ENCODE results near the gene CDH23. TPM values are rescaled to one million over a fixed set of nuclear protein-coding genes. Genes with fewer than 3 reads are reported as not detected.

Gene CDH23
- total RNA-seq, 4 donors from 2014 or later = 14.4 to 29.6 (median 19.7) TPM

GRCh38 chr10:71432101-71432905 is 35.6 kb downstream of the CDH23 start:
- no peaks in the 10 kb centered on the region for H3K9me3 ChIP-seq
- no peak for TF ChIP-seq CTCF (IDR thresholded peaks at IDR 0.05)
- no peak for TF ChIP-seq POLR2A (IDR thresholded peaks at IDR 0.05; ENCODE audit: low read depth)
- TF ChIP-seq POLR2AphosphoS5 (IDR thresholded peaks at IDR 0.05) = no peak
- TF ChIP-seq EP300 (IDR thresholded peaks at IDR 0.05) = no peak
- WGBS = 81% methylated on average over 15 of the region's 15 CpGs
- H3K27ac ChIP-seq (replicated peaks in 1 of 4) = no peak overlapping the region
- intact Hi-C loops (cut with DNase I) = no loop called here
- no peak for DNase-seq (ENCODE audit: extremely low spot score)
- peaks cover 9 to 29% (median 21%) of the 10 kb centered on the region in 4 donors for H3K4me1 ChIP-seq
- H3K4me3 ChIP-seq = no peak overlapping the region
- no peaks in the 10 kb centered on the region for H3K27me3 ChIP-seq
- no peaks in the 10 kb centered on the region for H3K36me3 ChIP-seq

GRCh38 chr10:71432956-71433767 is 36.4 kb downstream of the CDH23 start:
- no peak overlapping the region for H3K4me3 ChIP-seq
- no peak for DNase-seq (ENCODE audit: extremely low spot score)
- 89% methylated on average over 10 of the region's 11 CpGs for WGBS
- H3K27ac ChIP-seq (replicated peaks in 1 of 4) = no peak overlapping the region
- H3K9me3 ChIP-seq = no peaks in the 10 kb centered on the region
- H3K36me3 ChIP-seq = no peaks in the 10 kb centered on the region
- H3K27me3 ChIP-seq = no peaks in the 10 kb centered on the region
- TF ChIP-seq POLR2AphosphoS5 (IDR thresholded peaks at IDR 0.05) = no peak
- TF ChIP-seq EP300 (IDR thresholded peaks at IDR 0.05) = no peak
- no peak for TF ChIP-seq CTCF (IDR thresholded peaks at IDR 0.05)
- no peak for TF ChIP-seq POLR2A (IDR thresholded peaks at IDR 0.05; ENCODE audit: low read depth)
- H3K4me1 ChIP-seq = peaks cover 9 to 29% (median 21%) of the 10 kb centered on the region in 4 donors
- intact Hi-C loops (cut with DNase I) = no loop called here

- Histone ChIP-seq H3K4me1 (peaks cover 9 to 29% (median 21%) of the 10 kb centered on the region in 4 donors), H3K36me3 (no peaks in the 10 kb centered on the region), H3K9me3 (no peaks in the 10 kb centered on the region), H3K27me3 (no peaks in the 10 kb centered on the region), H3K27ac (replicated peaks in 1 of 4) (no peak overlapping the region), H3K4me3 (no peak overlapping the region)
- TF ChIP-seq EP300 (IDR thresholded peaks at IDR 0.05) = no peak
- TF ChIP-seq POLR2A (IDR thresholded peaks at IDR 0.05; ENCODE audit: low read depth) = no peak
- TF ChIP-seq CTCF (IDR thresholded peaks at IDR 0.05) = no peak
- TF ChIP-seq POLR2AphosphoS5 (IDR thresholded peaks at IDR 0.05) = no peak
- WGBS = 94% methylated on average over 10 of the region's 10 CpGs
- intact Hi-C loops (cut with DNase I) = no loop called here
- DNase-seq (ENCODE audit: extremely low spot score) = no peak
These were observed 37.3 kb downstream of the CDH23 start for GRCh38 chr10:71433768-71434744.

- Histone ChIP-seq H3K27ac (replicated peaks in 1 of 4) (no peak overlapping the region), H3K4me1 (peaks cover 9 to 29% (median 21%) of the 10 kb centered on the region in 4 donors), H3K9me3 (no peaks in the 10 kb centered on the region), H3K27me3 (no peaks in the 10 kb centered on the region), H3K4me3 (no peak overlapping the region), H3K36me3 (no peaks in the 10 kb centered on the region)
- WGBS = 97% methylated on average over 3 of the region's 4 CpGs
- intact Hi-C loops (cut with DNase I) = no loop called here
- DNase-seq (ENCODE audit: extremely low spot score) = no peak
- TF ChIP-seq POLR2AphosphoS5 (IDR thresholded peaks at IDR 0.05) (no peak), CTCF (IDR thresholded peaks at IDR 0.05) (no peak), EP300 (IDR thresholded peaks at IDR 0.05) (no peak), POLR2A (IDR thresholded peaks at IDR 0.05; ENCODE audit: low read depth) (no peak)
These were observed 38.2 kb downstream of the CDH23 start for GRCh38 chr10:71434760-71435394.
